Measurements from ENCODE around the gene SLC39A8. TPM values are rescaled to one million over a fixed set of nuclear protein-coding genes. Genes with fewer than 3 reads are reported as not detected.
"Not testable (repeated sequence)": the region's sequence is repeated elsewhere in the genome, so short reads cannot be mapped to it uniquely, and the experiment has no call there.

The SLC39A8 gene
- total RNA-seq, 4 donors from 2014 or later: 2.9 to 8.6 (median 6.3) TPM

- H3K4me1 ChIP-seq: no peaks in the 10 kb centered on the region
- intact Hi-C loops (cut with DNase I): no loop called here
- H3K27ac ChIP-seq: no peak overlapping the region
- TF ChIP-seq CTCF (IDR thresholded peaks at IDR 0.05): no peak
- no peak for TF ChIP-seq POLR2A (IDR thresholded peaks at IDR 0.05)
- H3K36me3 ChIP-seq: no peaks in the 10 kb centered on the region
- H3K27me3 ChIP-seq: peaks cover 0 to 30% (median 0%) of the 10 kb centered on the region in 4 donors
- no peak overlapping the region for H3K4me3 ChIP-seq
- WGBS, 2 donors: 25 to 56% methylated on average over 2 of the region's 2 CpGs
- no peaks in the 10 kb centered on the region for H3K9me3 ChIP-seq
- DNase-seq: no peak
Observed at GRCh38 chr4:102387552-102388150, 42.4 kb upstream of the SLC39A8 start.

- intact Hi-C loops (cut with DNase I): no loop called here
- no peaks in the 10 kb centered on the region for H3K36me3 ChIP-seq
- TF ChIP-seq POLR2A (IDR thresholded peaks at IDR 0.05): no peak
- TF ChIP-seq CTCF (IDR thresholded peaks at IDR 0.05): no peak
- no peaks in the 10 kb centered on the region for H3K9me3 ChIP-seq
- no peak for DNase-seq
- peaks cover 0 to 30% (median 0%) of the 10 kb centered on the region in 4 donors for H3K27me3 ChIP-seq
- no peak overlapping the region for H3K27ac ChIP-seq
- H3K4me1 ChIP-seq: no peaks in the 10 kb centered on the region
- 84 to 88% methylated on average over 3 of the region's 3 CpGs for WGBS, 2 donors
- H3K4me3 ChIP-seq: no peak overlapping the region
Observed at GRCh38 chr4:102386966-102387365, 41.7 kb upstream of the SLC39A8 start.

GRCh38 chr4:102380253-102380652 is 35.0 kb upstream of the SLC39A8 start:
- H3K4me3 ChIP-seq; H3K4me1 ChIP-seq; DNase-seq; H3K27ac ChIP-seq; H3K36me3 ChIP-seq; H3K9me3 ChIP-seq; intact Hi-C loops (cut with DNase I): not testable (repeated sequence)
- peaks cover 0 to 14% (median 0%) of the 10 kb centered on the region in 4 donors for H3K27me3 ChIP-seq
- WGBS, 2 donors: 70 to 83% methylated on average over 3 to 10 of the region's 10 CpGs

- DNase-seq: no peak
- TF ChIP-seq CTCF (IDR thresholded peaks at IDR 0.05) (no peak), POLR2A (IDR thresholded peaks at IDR 0.05) (no peak)
- 85 to 94% methylated on average over 2 of the region's 2 CpGs for WGBS, 2 donors
- Histone ChIP-seq H3K27me3 (no peaks in the 10 kb centered on the region), H3K4me1 (no peaks in the 10 kb centered on the region), H3K27ac (no peak overlapping the region), H3K9me3 (peaks cover 0 to 4% (median 0%) of the 10 kb centered on the region in 3 donors), H3K36me3 (no peaks in the 10 kb centered on the region), H3K4me3 (no peak overlapping the region)
- intact Hi-C loops (cut with DNase I): no loop called here
Observed at GRCh38 chr4:102362922-102363432, 17.7 kb upstream of the SLC39A8 start.

GRCh38 chr4:102358128-102358527 is 12.8 kb upstream of the SLC39A8 start:
- TF ChIP-seq POLR2A (IDR thresholded peaks at IDR 0.05) (no peak), CTCF (IDR thresholded peaks at IDR 0.05) (no peak)
- no peak overlapping the region for H3K27ac ChIP-seq
- 80 to 84% methylated on average over 3 of the region's 3 CpGs for WGBS, 2 donors
- H3K36me3 ChIP-seq: no peaks in the 10 kb centered on the region
- no peak for DNase-seq
- no peak overlapping the region for H3K4me3 ChIP-seq
- no peaks in the 10 kb centered on the region for H3K27me3 ChIP-seq
- H3K4me1 ChIP-seq: no peaks in the 10 kb centered on the region
- intact Hi-C loops (cut with DNase I): no loop called here
- no peaks in the 10 kb centered on the region for H3K9me3 ChIP-seq

- H3K27ac ChIP-seq; DNase-seq; H3K9me3 ChIP-seq; H3K4me1 ChIP-seq; H3K4me3 ChIP-seq; intact Hi-C loops (cut with DNase I); H3K36me3 ChIP-seq; H3K27me3 ChIP-seq: not testable (repeated sequence)
Observed at GRCh38 chr4:102357637-102358036, 12.4 kb upstream of the SLC39A8 start.
